GM20000 (cell line): ENCODE results near the gene LRIT2.

Experiments used
- DNase-seq: peaks from one replicate; pipeline ENCODE4 v3.0.0; 2012; ENCODE audit warnings: low spot score
- TF ChIP-seq, protein P1 (sequence below): IDR thresholded peaks from 2 replicates; pipeline ENCODE4 v1.5.1; 2012; ENCODE audit warnings: mild to moderate bottlenecking, control low read depth; ENCODE audit errors: extremely low read depth, missing control alignments

The LRIT2 gene

DNA sequence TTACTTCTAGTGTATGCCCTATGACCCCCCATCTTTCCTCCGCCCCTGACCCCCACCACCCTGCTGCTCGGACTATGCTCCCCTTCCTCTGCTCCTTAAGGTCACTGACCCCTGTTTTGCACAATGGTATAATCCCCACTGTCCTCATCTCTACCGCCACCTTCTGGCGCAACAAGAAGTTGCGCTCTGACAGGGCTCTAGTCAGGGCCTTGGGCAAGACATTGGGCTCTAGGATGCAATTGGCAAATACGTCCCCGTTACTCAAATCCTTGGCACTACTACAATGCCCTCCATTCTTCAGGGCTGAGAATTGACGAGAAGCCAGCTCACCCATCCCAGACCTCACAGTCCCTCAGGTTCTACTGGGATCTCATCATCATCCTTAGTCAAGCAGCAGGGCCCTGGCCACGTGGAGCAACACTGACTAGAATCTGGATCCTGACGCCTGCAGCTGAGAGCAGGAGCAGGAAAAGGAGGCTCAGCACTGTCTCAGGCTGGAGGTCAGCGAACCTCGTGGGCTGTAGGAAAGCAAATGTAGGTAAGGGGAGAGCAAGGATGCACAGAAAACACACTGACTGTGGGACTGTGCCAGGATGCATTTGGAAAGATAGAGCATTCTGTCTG is 10.6 kb downstream of the LRIT2 start:
- TF ChIP-seq, protein P1, sequence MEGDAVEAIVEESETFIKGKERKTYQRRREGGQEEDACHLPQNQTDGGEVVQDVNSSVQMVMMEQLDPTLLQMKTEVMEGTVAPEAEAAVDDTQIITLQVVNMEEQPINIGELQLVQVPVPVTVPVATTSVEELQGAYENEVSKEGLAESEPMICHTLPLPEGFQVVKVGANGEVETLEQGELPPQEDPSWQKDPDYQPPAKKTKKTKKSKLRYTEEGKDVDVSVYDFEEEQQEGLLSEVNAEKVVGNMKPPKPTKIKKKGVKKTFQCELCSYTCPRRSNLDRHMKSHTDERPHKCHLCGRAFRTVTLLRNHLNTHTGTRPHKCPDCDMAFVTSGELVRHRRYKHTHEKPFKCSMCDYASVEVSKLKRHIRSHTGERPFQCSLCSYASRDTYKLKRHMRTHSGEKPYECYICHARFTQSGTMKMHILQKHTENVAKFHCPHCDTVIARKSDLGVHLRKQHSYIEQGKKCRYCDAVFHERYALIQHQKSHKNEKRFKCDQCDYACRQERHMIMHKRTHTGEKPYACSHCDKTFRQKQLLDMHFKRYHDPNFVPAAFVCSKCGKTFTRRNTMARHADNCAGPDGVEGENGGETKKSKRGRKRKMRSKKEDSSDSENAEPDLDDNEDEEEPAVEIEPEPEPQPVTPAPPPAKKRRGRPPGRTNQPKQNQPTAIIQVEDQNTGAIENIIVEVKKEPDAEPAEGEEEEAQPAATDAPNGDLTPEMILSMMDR: peak; percentile 78

DNA sequence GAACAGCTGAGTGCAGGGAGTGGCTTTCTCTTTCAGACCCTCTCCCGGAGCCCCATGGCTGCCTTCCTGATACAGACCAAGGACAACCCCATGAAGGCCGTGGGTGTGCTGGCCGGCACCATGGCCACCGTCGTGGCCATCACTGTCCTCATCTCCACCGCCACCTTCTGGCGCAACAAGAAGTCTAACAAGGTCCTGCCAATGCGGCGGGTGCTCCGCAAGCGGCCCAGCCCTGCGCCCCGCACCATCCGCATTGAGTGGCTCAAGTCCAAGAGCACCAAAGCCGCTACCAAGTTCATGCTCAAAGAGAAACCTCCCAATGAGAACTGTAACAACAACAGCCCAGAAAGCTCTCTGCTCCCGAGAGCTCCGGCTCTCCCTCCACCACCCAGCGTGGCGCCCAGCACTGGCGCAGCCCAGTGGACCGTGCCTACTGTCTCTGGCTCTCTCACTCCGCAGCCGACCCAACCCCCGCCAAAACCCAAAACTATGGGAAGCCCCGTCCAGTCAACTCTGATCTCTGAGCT is 11.2 kb downstream of the LRIT2 start:
- TF ChIP-seq, protein P1: no peak
- no peak for DNase-seq

More for the DNA sequence above, 10.6 kb downstream of the LRIT2 start:
- peak; percentile 67 for DNase-seq

DNA sequence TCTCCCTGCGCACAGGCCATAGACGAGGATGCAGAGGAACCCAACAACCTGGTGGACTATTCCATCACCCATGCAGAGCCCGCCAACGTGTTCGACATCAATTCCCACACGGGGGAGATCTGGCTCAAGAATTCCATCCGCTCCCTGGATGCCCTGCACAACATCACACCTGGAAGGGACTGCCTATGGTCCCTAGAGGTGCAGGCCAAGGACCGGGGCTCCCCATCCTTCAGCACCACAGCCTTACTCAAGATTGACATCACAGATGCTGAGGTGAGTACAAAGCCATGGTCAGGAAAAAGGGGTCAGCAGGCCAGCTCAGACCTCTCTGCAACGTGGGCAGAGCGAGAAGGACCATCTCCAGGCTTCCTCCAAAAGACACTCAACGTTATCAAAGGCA is 12.3 kb downstream of the LRIT2 start:
- DNase-seq: no peak
- TF ChIP-seq, protein P1: no peak

DNA sequence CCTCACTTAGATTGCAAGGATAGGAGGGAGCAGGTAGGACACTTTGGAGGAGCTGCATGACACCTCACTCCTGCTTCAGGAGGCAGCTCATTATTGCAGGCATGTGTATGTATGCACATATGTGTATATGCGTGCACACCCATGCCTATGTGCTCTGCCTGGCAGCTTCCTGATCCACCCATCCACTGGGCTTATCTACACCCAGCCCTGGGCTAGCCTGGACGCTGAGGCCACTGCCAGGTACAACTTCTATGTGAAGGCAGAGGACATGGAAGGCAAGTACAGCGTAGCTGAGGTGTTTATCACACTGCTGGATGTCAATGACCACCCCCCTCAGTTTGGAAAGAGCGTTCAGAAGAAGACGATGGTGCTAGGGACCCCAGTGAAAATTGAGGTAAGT is 13.3 kb downstream of the LRIT2 start:
- DNase-seq: no peak
- TF ChIP-seq, protein P1: no peak

DNA sequence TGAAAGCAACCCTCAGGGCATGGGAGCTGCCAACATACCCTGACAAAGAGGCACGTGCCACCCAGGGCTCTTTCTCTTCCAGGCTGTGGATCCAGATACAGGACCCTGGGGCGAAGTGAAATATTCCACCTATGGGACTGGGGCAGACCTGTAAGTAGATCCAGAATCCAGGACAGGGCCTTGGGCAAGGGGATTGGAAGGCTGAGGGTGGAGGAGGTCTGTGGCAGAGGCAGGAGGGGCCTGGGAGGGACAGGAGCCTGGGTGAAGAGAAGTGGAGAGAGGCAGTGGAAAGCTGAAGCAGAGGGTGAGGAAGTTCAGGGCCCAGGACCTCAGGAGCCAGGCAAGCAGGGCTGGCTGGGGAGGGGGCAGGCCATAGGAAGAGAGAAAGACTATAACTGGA is 13.8 kb downstream of the LRIT2 start:
- TF ChIP-seq, protein P1: no peak
- no peak for DNase-seq

DNA sequence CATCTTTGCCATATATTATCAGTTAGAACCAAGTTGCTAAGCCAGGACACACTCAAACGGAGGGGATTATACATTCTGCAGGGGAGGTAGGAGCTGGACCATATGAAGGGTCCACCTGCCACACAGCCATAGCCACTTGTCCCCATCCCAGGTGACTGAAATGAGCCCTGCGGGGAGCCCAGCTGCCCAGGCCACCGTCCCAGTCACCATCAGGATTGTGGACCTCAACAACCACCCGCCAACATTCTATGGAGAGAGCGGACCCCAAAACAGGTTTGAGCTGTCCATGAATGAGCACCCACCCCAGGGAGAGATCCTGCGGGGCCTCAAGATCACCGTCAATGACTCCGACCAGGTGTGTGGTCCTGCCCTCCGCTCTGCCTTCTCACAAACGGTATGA is 17.3 kb downstream of the LRIT2 start:
- TF ChIP-seq, protein P1: no peak
- DNase-seq: no peak

DNA sequence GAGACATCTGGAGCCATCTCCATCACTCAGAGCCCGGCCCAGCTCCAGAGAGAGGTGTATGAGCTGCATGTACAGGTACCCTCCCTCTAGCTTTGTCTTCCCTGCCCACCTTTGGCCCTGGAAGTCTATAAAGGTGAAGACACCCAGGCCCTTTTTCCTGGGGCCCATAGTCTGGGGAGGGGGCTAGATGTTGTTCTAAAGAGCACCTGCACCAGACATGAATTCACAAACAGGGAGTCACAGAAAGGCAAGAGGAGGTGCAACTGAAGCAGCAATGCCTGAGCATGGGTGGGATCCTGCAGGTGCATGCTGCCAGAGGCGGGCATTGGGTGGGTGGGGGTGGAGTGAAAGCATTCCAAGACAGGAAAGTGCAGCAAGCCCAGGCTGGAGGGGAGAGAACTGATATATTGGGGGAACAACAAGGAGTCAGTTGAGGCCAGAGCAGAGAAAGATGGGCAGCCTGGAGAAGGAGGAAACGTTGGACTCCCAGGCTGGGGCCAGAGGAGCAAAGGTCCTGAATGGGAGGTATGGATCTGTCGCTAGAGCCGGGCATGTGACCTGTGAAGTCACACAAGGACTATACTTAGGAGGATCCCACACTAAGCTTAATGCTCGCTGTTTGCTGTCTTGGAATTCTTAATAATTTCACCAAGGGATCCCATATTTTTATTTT is 19.4 kb downstream of the LRIT2 start:
- TF ChIP-seq, protein P1: no peak
- no peak for DNase-seq
